NCI-H1105 (cell line): ENCODE measurements around the gene MBOAT1.
"Not testable (repeated sequence)": the region's sequence is repeated elsewhere in the genome, so short reads cannot be mapped to it uniquely, and the experiment has no call there.

ENCODE experiments used
- DNase-seq: peaks from one replicate; lab custom pipeline; 2025; lab: John Stamatoyannopoulos, UW

Gene MBOAT1

GRCh38 chr6:20202699-20203302, 9.5 kb downstream of the MBOAT1 start:
- DNase-seq, result no peak

- DNase-seq, result no peak
These were observed 10.0 kb downstream of the MBOAT1 start for GRCh38 chr6:20202324-20202658.

- DNase-seq, result no peak
These were observed 11.3 kb downstream of the MBOAT1 start for GRCh38 chr6:20200761-20201630.

- DNase-seq, result no peak
These were observed 13.5 kb downstream of the MBOAT1 start for GRCh38 chr6:20198775-20199174.

GRCh38 chr6:20198156-20198774, 14.0 kb downstream of the MBOAT1 start:
- DNase-seq, result no peak

- no peak for DNase-seq
These were observed 15.0 kb downstream of the MBOAT1 start for GRCh38 chr6:20197251-20197650.

GRCh38 chr6:20192625-20193024, 19.6 kb downstream of the MBOAT1 start:
- no peak for DNase-seq

GRCh38 chr6:20191992-20192391, 20.3 kb downstream of the MBOAT1 start:
- DNase-seq, result no peak

- DNase-seq, result no peak
These were observed 23.6 kb downstream of the MBOAT1 start for GRCh38 chr6:20188630-20189075.

GRCh38 chr6:20186981-20187380, 25.3 kb downstream of the MBOAT1 start:
- no peak for DNase-seq

GRCh38 chr6:20183706-20184105, 28.6 kb downstream of the MBOAT1 start:
- DNase-seq, result no peak

- DNase-seq, result peak; percentile 61
These were observed 29.2 kb downstream of the MBOAT1 start for GRCh38 chr6:20182926-20183521.

- DNase-seq, result no peak
These were observed 30.2 kb downstream of the MBOAT1 start for GRCh38 chr6:20182069-20182468.

GRCh38 chr6:20180935-20181334, 31.3 kb downstream of the MBOAT1 start:
- DNase-seq, result no peak

- DNase-seq, result not testable (repeated sequence)
These were observed 32.8 kb downstream of the MBOAT1 start for GRCh38 chr6:20179287-20180045.

- no peak for DNase-seq
These were observed 33.9 kb downstream of the MBOAT1 start for GRCh38 chr6:20178327-20178726.

GRCh38 chr6:20175810-20176410, 36.4 kb downstream of the MBOAT1 start:
- DNase-seq, result no peak

GRCh38 chr6:20173833-20174792, 38.2 kb downstream of the MBOAT1 start:
- no peak for DNase-seq

- DNase-seq, result no peak
These were observed 39.3 kb downstream of the MBOAT1 start for GRCh38 chr6:20172842-20173456.
